SK-N-SH treated with all-trans-retinoic acid at 6 μM for 48 hours (cell line): ENCODE data around the gene BAG2.

Source experiments
- ATAC-seq: fragments of 200-7000 bp; cut with Tn5 transposase; 3 replicates; pipeline ENCODE4 v1.9.1; 2020; ENCODE audit warnings: mild to moderate bottlenecking, moderate library complexity
- ARNTL ChIP-seq: fragments of 450-650 bp; formaldehyde crosslinking; IDR thresholded peaks from 2 replicates; pipeline ENCODE4 v1.5.0; 2020; ENCODE audit warnings: low read depth, mild to moderate bottlenecking, moderate library complexity, borderline replicate concordance
- BACH2 ChIP-seq: fragments of 250-450 bp; sonication (Bioruptor Pico); IDR thresholded peaks from 2 replicates; pipeline ENCODE4 v1.9.0; 2021; ENCODE audit warnings: mild to moderate bottlenecking, borderline replicate concordance
- CREB5 ChIP-seq: fragments of 250-450 bp; sonication (Bioruptor Pico); IDR thresholded peaks from 2 replicates; pipeline ENCODE4 v1.5.1; 2020; ENCODE audit warnings: low read depth, mild to moderate bottlenecking, moderate library complexity
- CSRNP3 ChIP-seq: fragments of 250-450 bp; sonication (Bioruptor Pico); IDR thresholded peaks from 2 replicates; pipeline ENCODE4 v1.5.1; 2021; ENCODE audit warnings: mild to moderate bottlenecking, moderate library complexity
- ESRRG ChIP-seq: fragments of 250-450 bp; sonication (Bioruptor Pico); IDR thresholded peaks from 2 replicates; pipeline ENCODE4 v1.6.1; 2021; ENCODE audit warnings: mild to moderate bottlenecking
- GLIS3 ChIP-seq: fragments of 250-450 bp; sonication (Bioruptor Pico); IDR thresholded peaks from 2 replicates; pipeline ENCODE4 v1.5.0; 2020; ENCODE audit warnings: mild to moderate bottlenecking, moderate library complexity
- ISL1 ChIP-seq: fragments of 250-450 bp; sonication (Bioruptor Pico); IDR thresholded peaks from 2 replicates; pipeline ENCODE4 v2.1.2; 2022; ENCODE audit warnings: mild to moderate bottlenecking, moderate library complexity
- OSR1 ChIP-seq: fragments of 250-450 bp; sonication (Bioruptor Pico); IDR thresholded peaks from 2 replicates; pipeline ENCODE4 v1.8.0; 2022; ENCODE audit warnings: moderate library complexity, mild to moderate bottlenecking, inconsistent platforms
- POU6F1 ChIP-seq: fragments of 250-450 bp; sonication (Bioruptor Pico); IDR thresholded peaks from 2 replicates; pipeline ENCODE4 v1.8.0; 2021; ENCODE audit warnings: low read depth, mild to moderate bottlenecking, moderate library complexity, borderline replicate concordance
- RARB ChIP-seq: fragments of 250-450 bp; sonication (Bioruptor Pico); IDR thresholded peaks from 2 replicates; pipeline ENCODE4 v1.8.0; 2021; ENCODE audit warnings: mild to moderate bottlenecking, moderate library complexity
- SNAI2 ChIP-seq: fragments of 250-450 bp; sonication (Bioruptor Pico); IDR thresholded peaks from 2 replicates; pipeline ENCODE4 v1.5.0; 2020; ENCODE audit warnings: mild to moderate bottlenecking, moderate library complexity
- TCF4 ChIP-seq: fragments of 250-450 bp; sonication (Bioruptor Pico); IDR thresholded peaks from 2 replicates; pipeline ENCODE4 v1.8.0; 2021; ENCODE audit warnings: mild to moderate bottlenecking, moderate library complexity, borderline replicate concordance
- TOX ChIP-seq: fragments of 250-450 bp; sonication (Bioruptor Pico); IDR thresholded peaks from 2 replicates; pipeline ENCODE4 v1.8.0; 2021; ENCODE audit warnings: mild to moderate bottlenecking, moderate library complexity, borderline replicate concordance
- TSHZ2 ChIP-seq: fragments of 250-450 bp; sonication (Bioruptor Pico); IDR thresholded peaks from 2 replicates; pipeline ENCODE4 v1.5.0; 2020; ENCODE audit warnings: mild to moderate bottlenecking, moderate library complexity
- ZC3H10 ChIP-seq: fragments of 250-450 bp; sonication (Bioruptor Pico); IDR thresholded peaks from 2 replicates; pipeline ENCODE4 v1.5.1; 2021; ENCODE audit warnings: mild to moderate bottlenecking, moderate library complexity
- ZFP3 ChIP-seq: fragments of 250-450 bp; sonication (Bioruptor Pico); IDR thresholded peaks from 2 replicates; pipeline ENCODE4 v1.5.0; 2020; ENCODE audit warnings: mild to moderate bottlenecking, moderate library complexity
- ZFP30 ChIP-seq: fragments of 450-650 bp; formaldehyde crosslinking; IDR thresholded peaks from 2 replicates; pipeline ENCODE4 v1.5.0; 2022; ENCODE audit warnings: mild to moderate bottlenecking, moderate library complexity
- ZNF70 ChIP-seq: fragments of 450-650 bp; formaldehyde crosslinking; IDR thresholded peaks from 2 replicates; pipeline ENCODE4 v1.5.0; 2020; ENCODE audit warnings: mild to moderate bottlenecking, moderate library complexity
- ZNF8 ChIP-seq: fragments of 450-650 bp; formaldehyde crosslinking; IDR thresholded peaks from 2 replicates; pipeline ENCODE4 v1.5.0; 2020; ENCODE audit warnings: mild to moderate bottlenecking, moderate library complexity

The BAG2 gene

GRCh38 chr6:57198926-57199636 is 27.0 kb downstream of the BAG2 start:
- peak; percentile 28; the same call in 2 of the 3 replicates for ATAC-seq
- TF ChIP-seq TSHZ2: no peak
- no peak for TF ChIP-seq ZFP30 (CRISPR knock-in tag)

GRCh38 chr6:57201718-57202117 is 29.6 kb downstream of the BAG2 start:
- ATAC-seq: no peak
- no peak for TF ChIP-seq BACH2

GRCh38 chr6:57205550-57206328 is 33.6 kb downstream of the BAG2 start:
- TF ChIP-seq TCF4: no peak
- TF ChIP-seq ZFP30 (CRISPR knock-in tag): no peak
- TF ChIP-seq ZFP3 (CRISPR knock-in tag): no peak
- TF ChIP-seq RARB (CRISPR knock-in tag): no peak
- no peak for TF ChIP-seq SNAI2 (CRISPR knock-in tag)
- no peak for TF ChIP-seq OSR1 (CRISPR knock-in tag)
- no peak for TF ChIP-seq ZC3H10
- TF ChIP-seq POU6F1 (CRISPR knock-in tag): no peak
- TF ChIP-seq ZNF8 (CRISPR knock-in tag): no peak
- no peak for TF ChIP-seq TSHZ2
- no peak for TF ChIP-seq ARNTL
- no peak for TF ChIP-seq ESRRG (CRISPR knock-in tag)
- no peak for TF ChIP-seq GLIS3
- no peak for TF ChIP-seq CREB5
- no peak for TF ChIP-seq ZNF70 (CRISPR knock-in tag)
- TF ChIP-seq ISL1: no peak
- no peak for TF ChIP-seq TOX (CRISPR knock-in tag)
- no peak for ATAC-seq

- peak; percentile 39; the same call in 1 of the 2 replicates for TF ChIP-seq ISL1
- TF ChIP-seq ZNF8 (CRISPR knock-in tag): no peak
- no peak for TF ChIP-seq CSRNP3 (CRISPR knock-in tag)
- no peak for TF ChIP-seq OSR1 (CRISPR knock-in tag)
- TF ChIP-seq TOX (CRISPR knock-in tag): no peak
- peak; percentile 69; the same call in 1 of the 2 replicates for TF ChIP-seq ZFP3 (CRISPR knock-in tag)
- TF ChIP-seq, all 23 proteins: peak for 2
- ATAC-seq: peak; percentile 68
Observed at GRCh38 chr6:57207141-57207540, 35.0 kb downstream of the BAG2 start.
